SK-N-MC (cell line): ENCODE data around the gene PERM1.

Experiments
- DNase-seq: peaks from one replicate; pipeline ENCODE4 v3.0.0-alpha.2; 2011; ENCODE audit warnings: low read depth, low spot score
- H3K27ac ChIP-seq: fragments of 200-600 bp; sonication (generic); 2 replicates; pipeline ENCODE4 v1.5.1; 2016; ENCODE audit warnings: mixed run types
- H3K36me3 ChIP-seq: fragments of 200-600 bp; sonication (generic); 2 replicates; pipeline ENCODE4 v1.6.1; 2017; ENCODE audit warnings: antibody characterized with exemption, low read length, mixed read lengths; ENCODE audit not compliant: insufficient read depth
- H3K4me3 ChIP-seq: fragments of 200-600 bp; sonication (generic); 2 replicates; pipeline ENCODE4 v1.5.1; 2016
- H3K9ac ChIP-seq: fragments of 200-600 bp; sonication (generic); 2 replicates; pipeline ENCODE4 v1.8.0; 2017; ENCODE audit warnings: mixed run types, mixed read lengths; ENCODE audit not compliant: insufficient read length
- H3K9me3 ChIP-seq: fragments of 200-600 bp; sonication (generic); 2 replicates; pipeline ENCODE4 v1.6.1; 2017; ENCODE audit warnings: low read depth, mild to moderate bottlenecking, antibody characterized with exemption, low read length, moderate library complexity, mixed read lengths
- EZH2 ChIP-seq: fragments of 200-600 bp; sonication (generic); IDR thresholded peaks from one replicate; pipeline ENCODE4 v1.6.1; 2017; ENCODE audit warnings: antibody characterized with exemption
- FOXP2 ChIP-seq: optimal IDR thresholded peaks from 2 replicates; pipeline ENCODE3; 2011; ENCODE audit warnings: mild to moderate bottlenecking, moderate library complexity; ENCODE audit not compliant: insufficient read depth; ENCODE audit errors: extremely low read length, control extremely low read depth
- POLR2AphosphoS5 ChIP-seq: IDR thresholded peaks from 2 replicates; pipeline ENCODE4 v1.6.1; 2012; ENCODE audit warnings: mild to moderate bottlenecking, low read depth, low read length, borderline replicate concordance

Gene PERM1

GRCh38 chr1:958823-959730 is 22.8 kb downstream of the PERM1 start, which contains the start of gene NOC2L:
NOC2L (minus strand) TSS chr1:959256; CDS start chr1:959240, 16 bp downstream.
- peak within 1 kb of the TSS; percentile 93 for H3K9ac ChIP-seq
- peak within 1 kb of the TSS; percentile 78 for H3K4me3 ChIP-seq
- peaks cover 50% of the 10 kb centered on the region for H3K36me3 ChIP-seq
- TF ChIP-seq FOXP2 (no peak), POLR2AphosphoS5 (peak; percentile 83)
- no peaks in the 10 kb centered on the region for H3K9me3 ChIP-seq
- DNase-seq: no peak
- peak within 1 kb of the TSS; percentile 50; the same call in 1 of the 2 replicates for H3K27ac ChIP-seq

GRCh38 chr1:956636-957035 is 25.3 kb downstream of the PERM1 start:
- Histone ChIP-seq H3K4me3 (no peak overlapping the region), H3K9ac (no peak overlapping the region), H3K9me3 (no peaks in the 10 kb centered on the region), H3K27ac (no peak overlapping the region), H3K36me3 (peaks cover 62% of the 10 kb centered on the region)
- DNase-seq: no peak
- no peak for TF ChIP-seq FOXP2
- TF ChIP-seq EZH2: no peak
- TF ChIP-seq POLR2AphosphoS5: no peak

- H3K36me3 ChIP-seq: peaks cover 73% of the 10 kb centered on the region
- DNase-seq: no peak
- no peaks in the 10 kb centered on the region for H3K9me3 ChIP-seq
Observed at GRCh38 chr1:955474-955873, 26.4 kb downstream of the PERM1 start.

GRCh38 chr1:954927-955326 is 27.0 kb downstream of the PERM1 start:
- Histone ChIP-seq H3K36me3 (peaks cover 79% of the 10 kb centered on the region), H3K27ac (no peak overlapping the region), H3K4me3 (no peak overlapping the region), H3K9ac (no peak overlapping the region), H3K9me3 (no peaks in the 10 kb centered on the region)
- TF ChIP-seq POLR2AphosphoS5: no peak
- no peak for TF ChIP-seq EZH2
- no peak for TF ChIP-seq FOXP2
- no peak for DNase-seq

More at GRCh38 chr1:955474-955873, 26.4 kb downstream of the PERM1 start:
- Histone ChIP-seq H3K4me3 (no peak overlapping the region), H3K27ac (no peak overlapping the region), H3K9ac (no peak overlapping the region)
- TF ChIP-seq FOXP2: no peak
- no peak for TF ChIP-seq EZH2
- no peak for TF ChIP-seq POLR2AphosphoS5

GRCh38 chr1:953524-954320 is 28.2 kb downstream of the PERM1 start:
- Histone ChIP-seq H3K4me3 (no peak overlapping the region), H3K27ac (no peak overlapping the region), H3K9me3 (no peaks in the 10 kb centered on the region), H3K36me3 (peaks cover 89% of the 10 kb centered on the region), H3K9ac (no peak overlapping the region)
- no peak for TF ChIP-seq EZH2
- TF ChIP-seq FOXP2: no peak
- no peak for TF ChIP-seq POLR2AphosphoS5
- DNase-seq: no peak

GRCh38 chr1:952603-953002 is 29.3 kb downstream of the PERM1 start:
- no peak for TF ChIP-seq EZH2
- no peak for TF ChIP-seq FOXP2
- no peak overlapping the region for H3K9ac ChIP-seq
- no peak overlapping the region for H3K4me3 ChIP-seq
- peaks cover 91% of the 10 kb centered on the region for H3K36me3 ChIP-seq
- H3K27ac ChIP-seq: no peak overlapping the region
- no peak for DNase-seq
- no peaks in the 10 kb centered on the region for H3K9me3 ChIP-seq

GRCh38 chr1:952201-952600 is 29.7 kb downstream of the PERM1 start:
- no peak overlapping the region for H3K4me3 ChIP-seq
- H3K9ac ChIP-seq: no peak overlapping the region
- TF ChIP-seq POLR2AphosphoS5 (no peak), EZH2 (no peak), FOXP2 (no peak)
- peaks cover 90% of the 10 kb centered on the region for H3K36me3 ChIP-seq
- H3K9me3 ChIP-seq: no peaks in the 10 kb centered on the region
- no peak for DNase-seq
- H3K27ac ChIP-seq: no peak overlapping the region

GRCh38 chr1:951364-951763 is 30.5 kb downstream of the PERM1 start:
- Histone ChIP-seq H3K9me3 (no peaks in the 10 kb centered on the region), H3K27ac (no peak overlapping the region), H3K9ac (no peak overlapping the region), H3K4me3 (no peak overlapping the region), H3K36me3 (peaks cover 86% of the 10 kb centered on the region)
- TF ChIP-seq POLR2AphosphoS5 (no peak), FOXP2 (no peak), EZH2 (no peak)
- DNase-seq: no peak
